ENCODE results near the gene ALDH1L1. TPM values are rescaled to one million over a fixed set of nuclear protein-coding genes. Genes with fewer than 3 reads are reported as not detected.

Gene ALDH1L1
- total and polyA plus RNA-seq, 7 experiments from 2014 or later = not detected

DNA sequence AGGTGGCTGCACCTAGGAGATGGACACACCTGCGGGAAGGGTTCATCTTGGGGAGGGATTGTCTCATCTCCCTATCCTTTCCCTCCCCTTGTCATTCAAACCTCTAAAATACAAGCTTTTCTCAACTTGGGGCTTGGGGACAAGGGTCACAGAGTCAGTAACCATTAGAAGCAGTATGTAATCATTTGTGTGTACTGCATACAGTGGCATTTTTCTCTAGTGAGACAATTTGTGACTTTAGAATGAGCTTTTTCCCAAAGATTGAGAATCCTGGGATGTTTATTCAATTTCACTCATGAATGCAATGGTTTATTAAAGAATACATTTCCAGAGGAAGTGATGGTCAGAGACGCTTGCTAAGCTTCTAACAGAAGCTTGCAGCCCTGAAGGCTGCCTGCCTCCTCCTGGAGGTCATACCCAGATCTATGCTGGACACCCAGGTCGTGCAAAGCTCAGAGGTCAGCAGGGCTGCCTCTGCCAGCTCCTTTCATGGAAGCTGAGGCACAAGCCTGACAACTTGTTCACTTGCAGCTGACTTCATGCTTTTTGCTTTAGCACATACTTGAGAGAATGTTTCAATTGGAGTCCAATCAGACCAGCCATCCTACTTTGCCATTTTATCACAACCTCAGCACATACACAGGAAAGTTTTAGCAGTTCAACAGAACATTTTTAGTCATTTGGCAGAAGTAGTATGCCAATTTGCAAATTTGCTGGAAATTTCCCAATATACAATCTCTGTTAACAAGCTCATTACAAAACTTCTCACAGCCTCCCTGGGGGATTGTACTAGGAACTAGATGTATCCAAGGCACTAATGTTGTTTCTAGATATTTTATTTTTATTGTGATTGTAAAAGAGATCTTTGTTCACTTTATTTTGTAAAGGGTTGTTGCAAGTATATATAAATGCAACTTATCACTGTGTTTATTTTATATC lies 25.6 kb upstream of the ALDH1L1 start:
- H3K27me3 ChIP-seq (ENCODE audit: control insufficient read depth in 2 of 2, insufficient read depth in 2 of 2, low read length in 2 of 2) = no peaks in the 10 kb centered on the region
- H3K36me3 ChIP-seq (ENCODE audit: control insufficient read depth in 2 of 3, insufficient read depth in 3 of 3, low read length in 3 of 3) = no peaks in the 10 kb centered on the region
- no peak overlapping the region for H3K4me3 Mint-ChIP-seq
- peaks cover 6 to 46% (median 38%) of the 10 kb centered on the region in 5 donors for H3K27me3 Mint-ChIP-seq
- no peak for ATAC-seq
- no peaks in the 10 kb centered on the region for H3K9me3 ChIP-seq (ENCODE audit: control insufficient read depth in 2 of 3, low read length in 3 of 3)
- no peaks in the 10 kb centered on the region for H3K4me1 Mint-ChIP-seq
- H3K27ac Mint-ChIP-seq = no peak overlapping the region
- no peak for DNase-seq
- H3K4me3 ChIP-seq (ENCODE audit: low read length) = no peak overlapping the region
- no peaks in the 10 kb centered on the region for H3K36me3 Mint-ChIP-seq
- POLR2A ChIA-PET = no interaction called here
- H3K27ac ChIP-seq (ENCODE audit: low read depth, low read length) = no peak overlapping the region
- no peaks in the 10 kb centered on the region for H3K4me1 ChIP-seq (ENCODE audit: control insufficient read depth in 2 of 2, insufficient read depth in 2 of 2, low read length in 2 of 2)
- CTCF ChIA-PET = no interaction called here
- peaks cover 0 to 3% (median 0%) of the 10 kb centered on the region in 11 donors for H3K9me3 Mint-ChIP-seq
- intact Hi-C loops (cut with micrococcal nuclease) = no loop called here

DNA sequence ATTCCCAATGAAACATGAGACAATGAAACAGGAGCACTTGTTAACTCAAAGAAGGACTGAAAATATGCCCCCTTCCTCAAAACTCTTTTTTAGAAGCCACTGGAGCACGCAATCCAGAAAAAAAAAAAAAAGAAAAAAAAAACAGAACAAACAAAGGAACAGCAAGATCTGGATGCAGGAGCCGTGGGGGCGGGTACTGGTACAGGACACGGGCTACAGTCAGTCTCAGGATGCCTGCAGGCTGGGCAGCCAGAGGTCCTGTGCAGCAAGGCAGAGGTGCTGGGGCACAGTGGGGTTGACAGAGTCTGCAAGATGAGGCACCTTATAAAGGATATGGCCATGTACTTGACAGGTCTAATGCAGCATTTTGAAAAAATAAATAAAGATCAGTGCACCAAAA lies 22.3 kb upstream of the ALDH1L1 start:
- H3K27ac Mint-ChIP-seq = no peak overlapping the region
- POLR2A ChIA-PET = no interaction called here
- no peaks in the 10 kb centered on the region for H3K4me1 Mint-ChIP-seq

DNA sequence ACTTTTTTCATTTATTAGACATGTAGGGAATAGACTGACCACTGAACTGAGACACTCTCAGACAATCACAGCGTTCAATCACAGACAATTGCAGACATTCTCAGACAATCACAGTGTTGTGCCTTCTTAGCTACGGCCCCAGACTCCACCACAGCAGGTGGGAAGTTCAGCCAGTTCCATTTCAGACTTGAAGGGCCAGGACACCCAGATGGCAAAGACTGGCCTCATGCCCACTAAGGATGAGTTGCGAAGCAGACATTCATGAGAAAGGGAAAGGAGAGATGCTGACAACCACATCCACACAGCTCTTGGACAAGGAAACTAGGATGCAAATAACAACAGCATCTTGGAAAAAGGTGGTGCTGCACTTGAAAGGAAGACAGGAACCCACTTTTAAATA lies 21.9 kb upstream of the ALDH1L1 start:
- Mint-ChIP-seq H3K4me1 (no peaks in the 10 kb centered on the region), H3K36me3 (no peaks in the 10 kb centered on the region), H3K9me3 (peaks cover 0 to 2% (median 0%) of the 10 kb centered on the region in 11 donors), H3K4me3 (no peak overlapping the region), H3K27ac (no peak overlapping the region), H3K27me3 (peaks cover 9 to 34% (median 17%) of the 10 kb centered on the region in 5 donors)
- no peaks in the 10 kb centered on the region for H3K36me3 ChIP-seq (ENCODE audit: control insufficient read depth in 2 of 3, insufficient read depth in 3 of 3, low read length in 3 of 3)
- DNase-seq = no peak
- H3K4me1 ChIP-seq (ENCODE audit: control insufficient read depth in 2 of 2, insufficient read depth in 2 of 2, low read length in 2 of 2) = no peaks in the 10 kb centered on the region
- no peak overlapping the region for H3K27ac ChIP-seq (ENCODE audit: low read depth, low read length)
- no peaks in the 10 kb centered on the region for H3K9me3 ChIP-seq (ENCODE audit: control insufficient read depth in 2 of 3, low read length in 3 of 3)
- POLR2A ChIA-PET = no interaction called here
- no peak overlapping the region for H3K4me3 ChIP-seq (ENCODE audit: low read length)
- no peak for ATAC-seq
- no peaks in the 10 kb centered on the region for H3K27me3 ChIP-seq (ENCODE audit: control insufficient read depth in 2 of 2, insufficient read depth in 2 of 2, low read length in 2 of 2)
- CTCF ChIA-PET = no interaction called here
- intact Hi-C loops (cut with micrococcal nuclease) = no loop called here

More for the DNA sequence above, 22.3 kb upstream of the ALDH1L1 start:
- H3K4me3 ChIP-seq (ENCODE audit: low read length) = no peak overlapping the region
- H3K36me3 Mint-ChIP-seq = no peaks in the 10 kb centered on the region
- no peaks in the 10 kb centered on the region for H3K4me1 ChIP-seq (ENCODE audit: control insufficient read depth in 2 of 2, insufficient read depth in 2 of 2, low read length in 2 of 2)
- intact Hi-C loops (cut with micrococcal nuclease) = no loop called here
- H3K4me3 Mint-ChIP-seq = no peak overlapping the region
- no peak for DNase-seq
- no peak for ATAC-seq
- CTCF ChIA-PET = no interaction called here
- H3K27me3 ChIP-seq (ENCODE audit: control insufficient read depth in 2 of 2, insufficient read depth in 2 of 2, low read length in 2 of 2) = no peaks in the 10 kb centered on the region
- peaks cover 0 to 2% (median 0%) of the 10 kb centered on the region in 11 donors for H3K9me3 Mint-ChIP-seq
- H3K36me3 ChIP-seq (ENCODE audit: control insufficient read depth in 2 of 3, insufficient read depth in 3 of 3, low read length in 3 of 3) = no peaks in the 10 kb centered on the region
- no peaks in the 10 kb centered on the region for H3K9me3 ChIP-seq (ENCODE audit: control insufficient read depth in 2 of 3, low read length in 3 of 3)
- peaks cover 9 to 32% (median 21%) of the 10 kb centered on the region in 5 donors for H3K27me3 Mint-ChIP-seq
- no peak overlapping the region for H3K27ac ChIP-seq (ENCODE audit: low read depth, low read length)

DNA sequence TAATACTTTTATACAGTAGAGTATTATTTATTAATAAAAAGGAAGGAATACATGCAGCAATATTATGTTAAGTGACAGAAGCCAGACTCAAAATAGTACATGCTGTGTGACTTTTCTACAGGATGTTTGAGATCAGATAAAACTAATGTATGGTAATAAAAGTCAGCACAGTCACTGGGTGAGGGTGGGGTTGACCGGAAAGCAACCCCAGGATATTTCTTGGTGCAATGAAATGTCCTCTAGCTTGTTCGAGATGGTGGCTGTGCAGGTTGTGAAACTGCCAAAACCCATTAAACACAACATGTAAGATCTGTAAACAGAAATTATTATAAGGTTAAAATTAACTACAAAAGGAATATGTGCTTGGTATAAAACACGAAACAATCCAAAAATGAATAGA lies 20.8 kb upstream of the ALDH1L1 start:
- intact Hi-C loops (cut with micrococcal nuclease) = no loop called here
- no peak for DNase-seq
- CTCF ChIA-PET = no interaction called here
- Histone ChIP-seq H3K27ac (ENCODE audit: low read depth, low read length) (no peak overlapping the region), H3K27me3 (ENCODE audit: control insufficient read depth in 2 of 2, insufficient read depth in 2 of 2, low read length in 2 of 2) (no peaks in the 10 kb centered on the region), H3K4me1 (ENCODE audit: control insufficient read depth in 2 of 2, insufficient read depth in 2 of 2, low read length in 2 of 2) (no peaks in the 10 kb centered on the region), H3K4me3 (ENCODE audit: low read length) (no peak overlapping the region), H3K36me3 (ENCODE audit: control insufficient read depth in 2 of 3, insufficient read depth in 3 of 3, low read length in 3 of 3) (no peaks in the 10 kb centered on the region), H3K9me3 (ENCODE audit: control insufficient read depth in 2 of 3, low read length in 3 of 3) (no peaks in the 10 kb centered on the region)
- no peak overlapping the region for H3K4me3 Mint-ChIP-seq
- no peaks in the 10 kb centered on the region for H3K4me1 Mint-ChIP-seq
- POLR2A ChIA-PET = no interaction called here
- no peak for ATAC-seq
- H3K27me3 Mint-ChIP-seq = peaks cover 9 to 36% (median 15%) of the 10 kb centered on the region in 5 donors
- H3K36me3 Mint-ChIP-seq = no peaks in the 10 kb centered on the region
- peaks cover 0 to 3% (median 0%) of the 10 kb centered on the region in 11 donors for H3K9me3 Mint-ChIP-seq
- no peak overlapping the region for H3K27ac Mint-ChIP-seq

DNA sequence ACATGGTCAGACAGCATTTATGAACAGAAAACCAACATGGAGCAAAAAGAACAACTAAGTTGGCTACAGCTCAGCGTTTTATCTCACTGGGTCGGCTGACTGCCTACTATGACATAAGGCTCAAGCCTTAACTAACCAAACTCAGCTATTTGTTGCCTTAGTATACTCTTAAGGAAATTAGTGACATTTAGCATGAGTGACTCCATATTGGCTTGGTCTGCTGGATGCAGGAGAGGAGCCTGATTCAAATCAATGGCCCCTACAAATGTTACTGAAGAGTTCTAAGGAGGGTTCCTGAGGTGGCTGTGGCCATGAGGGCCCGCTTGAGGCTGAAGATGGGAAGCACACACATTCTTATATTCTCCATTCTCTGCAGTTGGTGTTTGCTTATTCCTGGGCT lies 20.1 kb upstream of the ALDH1L1 start:
- H3K27me3 ChIP-seq (ENCODE audit: control insufficient read depth in 2 of 2, insufficient read depth in 2 of 2, low read length in 2 of 2) = no peaks in the 10 kb centered on the region
- CTCF ChIA-PET = no interaction called here

DNA sequence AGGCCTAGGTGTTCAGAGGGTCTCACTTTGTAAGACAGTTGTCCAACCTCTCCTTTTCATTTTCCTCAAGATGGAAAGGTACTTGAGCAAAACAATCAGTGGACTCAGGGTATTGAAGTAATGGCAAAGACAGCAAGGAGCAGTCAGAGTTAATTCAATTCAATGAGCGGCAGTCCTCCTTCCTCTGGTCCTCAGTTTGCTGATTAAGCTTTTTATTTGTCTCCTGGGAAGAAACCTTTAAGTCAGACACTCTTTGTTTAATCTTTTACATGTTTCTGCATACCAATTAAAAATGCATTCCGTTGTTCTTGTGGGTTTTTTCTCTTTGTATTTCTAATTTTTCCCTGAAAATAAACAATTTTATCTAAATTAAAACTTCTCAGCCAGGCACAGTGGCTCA lies 18.9 kb upstream of the ALDH1L1 start:
- no peak overlapping the region for H3K27ac ChIP-seq (ENCODE audit: low read depth, low read length)
- Mint-ChIP-seq H3K27me3 (peaks cover 9 to 30% (median 15%) of the 10 kb centered on the region in 5 donors), H3K4me3 (no peak overlapping the region), H3K36me3 (no peaks in the 10 kb centered on the region), H3K27ac (no peak overlapping the region), H3K9me3 (peaks cover 0 to 14% (median 5%) of the 10 kb centered on the region in 11 donors), H3K4me1 (no peaks in the 10 kb centered on the region)
- H3K36me3 ChIP-seq (ENCODE audit: control insufficient read depth in 2 of 3, insufficient read depth in 3 of 3, low read length in 3 of 3) = no peaks in the 10 kb centered on the region
- ATAC-seq (no peak), DNase-seq (no peak)
- no peak overlapping the region for H3K4me3 ChIP-seq (ENCODE audit: low read length)
- H3K4me1 ChIP-seq (ENCODE audit: control insufficient read depth in 2 of 2, insufficient read depth in 2 of 2, low read length in 2 of 2) = no peaks in the 10 kb centered on the region
- H3K9me3 ChIP-seq (ENCODE audit: control insufficient read depth in 2 of 3, low read length in 3 of 3) = no peaks in the 10 kb centered on the region
- no peaks in the 10 kb centered on the region for H3K27me3 ChIP-seq (ENCODE audit: control insufficient read depth in 2 of 2, insufficient read depth in 2 of 2, low read length in 2 of 2)
- POLR2A ChIA-PET = interaction anchor here (0.5 kb wide), 1 partner anchor 156 kb away, joined by 4 read pairs; no protein-coding TSS in a partner anchor
- CTCF ChIA-PET = interaction anchor here (1.8 kb wide), 1 partner anchor 9 kb away, joined by 5 read pairs; no protein-coding TSS in a partner anchor
- intact Hi-C loops (cut with micrococcal nuclease) = loop anchor here (2.0 to 5.0 kb wide), 3 partner anchors 226 to 277 kb away; no protein-coding TSS in a partner anchor

More for the DNA sequence above, 20.1 kb upstream of the ALDH1L1 start:
- Mint-ChIP-seq H3K27ac (no peak overlapping the region), H3K9me3 (peaks cover 0 to 5% (median 0%) of the 10 kb centered on the region in 11 donors), H3K36me3 (no peaks in the 10 kb centered on the region), H3K27me3 (peaks cover 9 to 36% (median 15%) of the 10 kb centered on the region in 5 donors), H3K4me1 (no peaks in the 10 kb centered on the region), H3K4me3 (no peak overlapping the region)
- DNase-seq (no peak), ATAC-seq (no peak)
- intact Hi-C loops (cut with micrococcal nuclease) = no loop called here
- no peaks in the 10 kb centered on the region for H3K4me1 ChIP-seq (ENCODE audit: control insufficient read depth in 2 of 2, insufficient read depth in 2 of 2, low read length in 2 of 2)
- POLR2A ChIA-PET = no interaction called here
- no peak overlapping the region for H3K27ac ChIP-seq (ENCODE audit: low read depth, low read length)
- no peaks in the 10 kb centered on the region for H3K36me3 ChIP-seq (ENCODE audit: control insufficient read depth in 2 of 3, insufficient read depth in 3 of 3, low read length in 3 of 3)
- H3K9me3 ChIP-seq (ENCODE audit: control insufficient read depth in 2 of 3, low read length in 3 of 3) = no peaks in the 10 kb centered on the region
- H3K4me3 ChIP-seq (ENCODE audit: low read length) = no peak overlapping the region

All from naive thymus-derived CD4-positive, alpha-beta T cell (primary cell).